K562 (cell line): ENCODE measurements around the gene PPP1R13B. TPM values are rescaled to one million over a fixed set of nuclear protein-coding genes. Genes with fewer than 3 reads are reported as not detected.
A peak's percentile ranks its signal among the peaks of the same experiment; 100 is the strongest.

Experiments
- ATF7 ChIP-seq: fragments of 450-650 bp; IDR thresholded peaks from 2 replicates; pipeline ENCODE4 v1.7.1; 2014; ENCODE audit warnings: mild to moderate bottlenecking, moderate library complexity
- BHLHE40 ChIP-seq: IDR thresholded peaks from 2 replicates; pipeline ENCODE4 v1.6.1; 2011; ENCODE audit warnings: low read length, improper control_type of control experiment
- CHCHD3 ChIP-seq: fragments of 250-450 bp; sonication (Bioruptor Pico); IDR thresholded peaks from 2 replicates; pipeline ENCODE4 v2.1.2; 2022; ENCODE audit warnings: mild to moderate bottlenecking
- CSDE1 ChIP-seq, 2 experiments: fragments of 450-650 bp; IDR thresholded peaks; 2 replicates each; pipeline ENCODE4 v1.6.1; 2016; ENCODE audit warnings: mild to moderate bottlenecking in 1 of 2
- EGR1 ChIP-seq: fragments of 450-650 bp; conservative IDR thresholded peaks from 2 replicates; pipeline ENCODE4 v1.6.1; 2017; ENCODE audit warnings: mild to moderate bottlenecking
- ILK ChIP-seq: fragments of 450-650 bp; IDR thresholded peaks from 2 replicates; pipeline ENCODE4 v1.6.1; 2016; ENCODE audit warnings: missing genetic modification characterization, low read depth, mild to moderate bottlenecking, missing compliant biosample characterization, moderate library complexity, borderline replicate concordance
- KLF1 ChIP-seq: fragments of 450-650 bp; IDR thresholded peaks from 2 replicates; pipeline ENCODE4 v1.6.1; 2016; ENCODE audit warnings: missing genetic modification characterization, missing compliant biosample characterization
- L3MBTL2 ChIP-seq: fragments of 450-650 bp; IDR thresholded peaks from 2 replicates; pipeline ENCODE4 v1.6.1; 2016; ENCODE audit warnings: mild to moderate bottlenecking, moderate library complexity
- PRPF4 ChIP-seq: fragments of 200-400 bp; formaldehyde crosslinking; IDR thresholded peaks from one replicate; pipeline ENCODE4 v1.6.1; 2017; ENCODE audit warnings: low read length, low read depth, mild to moderate bottlenecking; ENCODE audit not compliant: insufficient read depth, poor library complexity, severe bottlenecking
- TCF7L2 ChIP-seq: fragments of 150-350 bp; IDR thresholded peaks from 2 replicates; pipeline ENCODE4 v1.6.1; 2016; ENCODE audit warnings: low read depth, mild to moderate bottlenecking, low read length, moderate library complexity
- ZFP36 ChIP-seq: fragments of 150-350 bp; IDR thresholded peaks from 2 replicates; pipeline ENCODE4 v1.6.1; 2018; ENCODE audit warnings: low read length, low read depth; ENCODE audit not compliant: partially characterized antibody
- ZNF551 ChIP-seq: fragments of 250-450 bp; sonication (Bioruptor Pico); IDR thresholded peaks from 2 replicates; pipeline ENCODE4 v1.5.0; 2021; ENCODE audit warnings: mild to moderate bottlenecking, moderate library complexity
- ZNF76 ChIP-seq: fragments of 250-450 bp; sonication (Bioruptor Pico); IDR thresholded peaks from 2 replicates; pipeline ENCODE4 v1.4.0; 2020; ENCODE audit warnings: mild to moderate bottlenecking, moderate library complexity, borderline replicate concordance
- polyA plus RNA-seq, 8 experiments: library from polyadenylated mRNA; depleted of rRNA in 4 of 8; stranded (reverse) in 5 of 8; unstranded in 3 of 8; fragments of >200 nt; fragmentation: Nextera tagmentation in 2 of 8; fragmentation: Illumina TruSeq in 1 of 8; extraction: Ambion mirVana in 2 of 8; extraction: Trizol in 1 of 8; gene quantifications; 2 replicates each; pipeline versions ENCODE4 v1.2.1 to v1.2.3, GENCODE V29; 2011 to 2014; ENCODE audit warnings: inconsistent platforms in 1 of 8, missing spikeins in 1 of 8
- total RNA-seq, 7 experiments: library from RNA; depleted of rRNA in 6 of 7; stranded (reverse); fragments of >200 nt in 6 of 7; fragmentation: Illumina TruSeq in 2 of 7; extraction: Trizol in 2 of 7; gene quantifications; 2 replicates each; pipeline versions ENCODE4 v1.2.1 to v1.2.3, GENCODE V29; 2011 to 2021; ENCODE audit warnings: low replicate concordance in 1 of 7
- TF ChIP-seq, protein P1 (sequence below), 2 experiments: fragments of 450-650 bp in 1 of 2; sonication (generic) in 1 of 2; formaldehyde crosslinking in 1 of 2; IDR thresholded peaks in 1 of 2; conservative IDR thresholded peaks in 1 of 2; 2 replicates each; pipeline versions ENCODE4 v1.6.1 to v1.8.1; 2016 to 2023; ENCODE audit warnings: mild to moderate bottlenecking in 2 of 2, moderate library complexity in 2 of 2, inconsistent platforms in 1 of 2, missing genetic modification reagents in 1 of 2
- TF ChIP-seq, protein P2 (sequence below): fragments of 200-800 bp; sonication (Bioruptor generic); IDR thresholded peaks from 2 replicates; pipeline ENCODE4 v1.6.1; 2017; ENCODE audit warnings: missing genetic modification characterization, missing compliant biosample characterization
- TF ChIP-seq, protein P3 (sequence below): sonication (generic); formaldehyde crosslinking; IDR thresholded peaks from 2 replicates; pipeline ENCODE4 v1.8.0; 2022; ENCODE audit warnings: missing genetic modification reagents, mild to moderate bottlenecking, moderate library complexity, borderline replicate concordance
- TF ChIP-seq, protein P4 (sequence below): sonication (generic); formaldehyde crosslinking; IDR thresholded peaks from 2 replicates; pipeline ENCODE4 v1.8.1; 2023; ENCODE audit warnings: mild to moderate bottlenecking, missing genetic modification reagents
- TF ChIP-seq, protein P5 (sequence below): fragments of 450-650 bp; formaldehyde crosslinking; conservative IDR thresholded peaks from 2 replicates; pipeline ENCODE4 v1.4.0; 2022; ENCODE audit warnings: mild to moderate bottlenecking, missing genetic modification characterization

The PPP1R13B gene
- total and polyA plus RNA-seq, 9 of the 15 experiments (the other 6 are each of a cell fraction or from before 2014, with no cell fraction given), result 0.03 to 1.7 (median 0.15) TPM

DNA sequence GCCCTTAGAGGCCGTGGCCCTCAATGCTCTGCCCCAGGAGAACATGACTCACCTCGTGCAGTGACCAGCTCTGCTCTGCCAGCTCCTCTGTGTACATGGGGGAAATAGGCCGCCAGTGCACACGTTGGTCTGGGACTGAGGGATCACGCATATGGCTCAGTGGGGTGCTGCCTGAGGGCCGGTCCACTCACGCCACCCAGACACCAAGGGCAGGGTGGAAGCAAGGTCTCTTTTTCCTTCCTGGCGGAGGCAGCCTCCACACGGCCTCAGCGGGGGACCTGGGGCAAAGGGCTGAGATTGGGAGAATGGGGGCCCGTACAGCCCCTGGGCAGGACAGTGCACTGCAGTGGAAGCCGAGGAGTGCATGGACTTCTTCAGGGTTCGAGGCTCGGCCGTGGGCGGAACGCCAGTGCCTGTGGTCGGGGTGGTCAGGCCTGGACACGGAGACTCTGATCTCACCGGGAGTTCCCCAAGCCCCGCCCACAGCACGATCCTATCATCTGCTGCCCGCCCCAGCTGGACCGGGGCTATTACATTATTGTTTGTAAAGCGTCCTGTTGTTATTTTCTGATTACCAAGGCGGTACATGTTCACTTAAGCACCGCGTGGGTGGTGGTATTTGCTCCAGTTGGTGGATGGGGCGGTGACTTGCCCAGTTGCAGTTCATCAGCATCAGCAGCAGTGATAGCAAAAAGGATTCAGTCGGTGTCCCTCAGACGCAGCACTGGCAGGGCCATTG lies 42.1 kb upstream of the PPP1R13B start (continued):
- TF ChIP-seq, protein P1, sequence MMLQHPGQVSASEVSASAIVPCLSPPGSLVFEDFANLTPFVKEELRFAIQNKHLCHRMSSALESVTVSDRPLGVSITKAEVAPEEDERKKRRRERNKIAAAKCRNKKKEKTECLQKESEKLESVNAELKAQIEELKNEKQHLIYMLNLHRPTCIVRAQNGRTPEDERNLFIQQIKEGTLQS (IDR thresholded peaks at IDR 0.05), result peak; percentile 37; the same call in 1 of the 2 replicates
- TF ChIP-seq, protein P1 (CRISPR knock-in tag; conservative IDR thresholded peaks at IDR 0.05), result no peak
- TF ChIP-seq CHCHD3 (CRISPR knock-in tag) (no peak), EGR1 (peak; percentile 49), CSDE1 (IDR thresholded peaks at IDR 0.05) (no peak), PRPF4 (no peak), ZFP36 (peak; percentile 18), ILK (no peak), ZNF76 (CRISPR knock-in tag) (no peak), TCF7L2 (no peak), KLF1 (tag) (no peak), ZNF551 (CRISPR knock-in tag) (no peak), ATF7 (0 out of 2 replicates have a peak, but pooled peaks have one; percentile 15), BHLHE40 (no peak), L3MBTL2 (0 out of 2 replicates have a peak, but pooled peaks have one; percentile 26)
- TF ChIP-seq, protein P2, sequence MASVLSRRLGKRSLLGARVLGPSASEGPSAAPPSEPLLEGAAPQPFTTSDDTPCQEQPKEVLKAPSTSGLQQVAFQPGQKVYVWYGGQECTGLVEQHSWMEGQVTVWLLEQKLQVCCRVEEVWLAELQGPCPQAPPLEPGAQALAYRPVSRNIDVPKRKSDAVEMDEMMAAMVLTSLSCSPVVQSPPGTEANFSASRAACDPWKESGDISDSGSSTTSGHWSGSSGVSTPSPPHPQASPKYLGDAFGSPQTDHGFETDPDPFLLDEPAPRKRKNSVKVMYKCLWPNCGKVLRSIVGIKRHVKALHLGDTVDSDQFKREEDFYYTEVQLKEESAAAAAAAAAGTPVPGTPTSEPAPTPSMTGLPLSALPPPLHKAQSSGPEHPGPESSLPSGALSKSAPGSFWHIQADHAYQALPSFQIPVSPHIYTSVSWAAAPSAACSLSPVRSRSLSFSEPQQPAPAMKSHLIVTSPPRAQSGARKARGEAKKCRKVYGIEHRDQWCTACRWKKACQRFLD (CRISPR knock-in tag), result no peak
- TF ChIP-seq, protein P3, sequence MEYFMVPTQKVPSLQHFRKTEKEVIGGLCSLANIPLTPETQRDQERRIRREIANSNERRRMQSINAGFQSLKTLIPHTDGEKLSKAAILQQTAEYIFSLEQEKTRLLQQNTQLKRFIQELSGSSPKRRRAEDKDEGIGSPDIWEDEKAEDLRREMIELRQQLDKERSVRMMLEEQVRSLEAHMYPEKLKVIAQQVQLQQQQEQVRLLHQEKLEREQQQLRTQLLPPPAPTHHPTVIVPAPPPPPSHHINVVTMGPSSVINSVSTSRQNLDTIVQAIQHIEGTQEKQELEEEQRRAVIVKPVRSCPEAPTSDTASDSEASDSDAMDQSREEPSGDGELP (CRISPR knock-in tag), result peak; percentile 27; the same call in 1 of the 2 replicates
- TF ChIP-seq, protein P4, sequence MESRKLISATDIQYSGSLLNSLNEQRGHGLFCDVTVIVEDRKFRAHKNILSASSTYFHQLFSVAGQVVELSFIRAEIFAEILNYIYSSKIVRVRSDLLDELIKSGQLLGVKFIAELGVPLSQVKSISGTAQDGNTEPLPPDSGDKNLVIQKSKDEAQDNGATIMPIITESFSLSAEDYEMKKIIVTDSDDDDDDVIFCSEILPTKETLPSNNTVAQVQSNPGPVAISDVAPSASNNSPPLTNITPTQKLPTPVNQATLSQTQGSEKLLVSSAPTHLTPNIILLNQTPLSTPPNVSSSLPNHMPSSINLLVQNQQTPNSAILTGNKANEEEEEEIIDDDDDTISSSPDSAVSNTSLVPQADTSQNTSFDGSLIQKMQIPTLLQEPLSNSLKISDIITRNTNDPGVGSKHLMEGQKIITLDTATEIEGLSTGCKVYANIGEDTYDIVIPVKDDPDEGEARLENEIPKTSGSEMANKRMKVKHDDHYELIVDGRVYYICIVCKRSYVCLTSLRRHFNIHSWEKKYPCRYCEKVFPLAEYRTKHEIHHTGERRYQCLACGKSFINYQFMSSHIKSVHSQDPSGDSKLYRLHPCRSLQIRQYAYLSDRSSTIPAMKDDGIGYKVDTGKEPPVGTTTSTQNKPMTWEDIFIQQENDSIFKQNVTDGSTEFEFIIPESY (CRISPR knock-in tag), result 0 out of 2 replicates have a peak, but pooled peaks have one; percentile 18
- TF ChIP-seq, protein P5, sequence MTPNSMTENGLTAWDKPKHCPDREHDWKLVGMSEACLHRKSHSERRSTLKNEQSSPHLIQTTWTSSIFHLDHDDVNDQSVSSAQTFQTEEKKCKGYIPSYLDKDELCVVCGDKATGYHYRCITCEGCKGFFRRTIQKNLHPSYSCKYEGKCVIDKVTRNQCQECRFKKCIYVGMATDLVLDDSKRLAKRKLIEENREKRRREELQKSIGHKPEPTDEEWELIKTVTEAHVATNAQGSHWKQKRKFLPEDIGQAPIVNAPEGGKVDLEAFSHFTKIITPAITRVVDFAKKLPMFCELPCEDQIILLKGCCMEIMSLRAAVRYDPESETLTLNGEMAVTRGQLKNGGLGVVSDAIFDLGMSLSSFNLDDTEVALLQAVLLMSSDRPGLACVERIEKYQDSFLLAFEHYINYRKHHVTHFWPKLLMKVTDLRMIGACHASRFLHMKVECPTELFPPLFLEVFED (CRISPR knock-in tag), result no peak
